HEK293 (cell line): ENCODE results near the gene HDLBP.

Source experiments
- CTCF ChIA-PET: fragments of 350-600 bp; formaldehyde crosslinking; extraction: SDS; loops from one replicate; lab custom pipeline; 2021; ENCODE audit warnings: antibody characterized with exemption; lab: Yijun Ruan, JAX
- POLR2A ChIA-PET: fragments of 300-600 bp; formaldehyde crosslinking; extraction: SDS; loops from one replicate; lab custom pipeline; 2020; ENCODE audit warnings: antibody characterized with exemption, inconsistent platforms; lab: Yijun Ruan, JAX
- H3K27ac ChIP-seq: fragments of 200-500 bp; sonication (Bioruptor generic); 2 replicates; pipeline ENCODE4 v1.5.1; 2014; ENCODE audit warnings: low read depth, low read length, control low read depth, inconsistent platforms; ENCODE audit errors: extremely low read depth
- H3K36me3 ChIP-seq, 2 experiments: fragments of 200-500 bp in 1 of 2; sonication (Bioruptor generic) in 1 of 2; 1 replicate in 1 of 2; 2 replicates in 1 of 2; pipeline ENCODE4 v1.5.1; 2014 to 2017; ENCODE audit warnings: inconsistent platforms in 2 of 2, low read length in 2 of 2; ENCODE audit not compliant: control insufficient read depth in 2 of 2, insufficient read depth in 1 of 2
- H3K4me1 ChIP-seq: fragments of 200-500 bp; sonication (Bioruptor generic); 2 replicates; pipeline ENCODE4 v1.5.1; 2014; ENCODE audit warnings: mild to moderate bottlenecking, low read length, inconsistent platforms; ENCODE audit not compliant: control insufficient read depth, insufficient read depth
- H3K4me3 ChIP-seq: 2 replicates; pipeline ENCODE4 v1.5.1; 2011; ENCODE audit warnings: low read depth, mild to moderate bottlenecking, control low read depth, low read length, moderate library complexity
- H3K9me3 ChIP-seq: fragments of 200-500 bp; sonication (Bioruptor generic); 2 replicates; pipeline ENCODE4 v1.5.1; 2014; ENCODE audit warnings: low read depth, low read length, inconsistent platforms; ENCODE audit not compliant: control insufficient read depth, insufficient read depth
- HOXC10 ChIP-seq: sonication (generic); formaldehyde crosslinking; IDR thresholded peaks from 2 replicates; pipeline ENCODE4 v1.8.1; 2023; ENCODE audit warnings: mild to moderate bottlenecking, missing genetic modification reagents
- KLF8 ChIP-seq: fragments of 450-650 bp; formaldehyde crosslinking; IDR thresholded peaks from 2 replicates; pipeline ENCODE4 v1.5.1; 2016; ENCODE audit warnings: missing biosample characterization, missing genetic modification characterization
- RBAK ChIP-seq: fragments of 450-650 bp; formaldehyde crosslinking; IDR thresholded peaks from 2 replicates; pipeline ENCODE4 v1.5.1; 2016; ENCODE audit warnings: missing biosample characterization, missing genetic modification characterization
- SCRT2 ChIP-seq: fragments of 450-650 bp; formaldehyde crosslinking; IDR thresholded peaks from 2 replicates; pipeline ENCODE4 v1.5.1; 2016; ENCODE audit warnings: missing biosample characterization, missing genetic modification characterization
- ZBTB11 ChIP-seq: fragments of 450-650 bp; formaldehyde crosslinking; conservative IDR thresholded peaks from 2 replicates; pipeline ENCODE4 v1.5.1; 2016; ENCODE audit warnings: low read depth, missing biosample characterization, missing genetic modification characterization
- ZEB2 ChIP-seq: fragments of 450-650 bp; formaldehyde crosslinking; IDR thresholded peaks from 2 replicates; pipeline ENCODE4 v1.5.1; 2016; ENCODE audit warnings: missing biosample characterization, missing genetic modification characterization
- ZFHX2 ChIP-seq: fragments of 450-650 bp; formaldehyde crosslinking; conservative IDR thresholded peaks from 2 replicates; pipeline ENCODE4 v1.5.1; 2016; ENCODE audit warnings: missing biosample characterization, missing genetic modification characterization
- ZNF10 ChIP-seq: fragments of 450-650 bp; formaldehyde crosslinking; IDR thresholded peaks from 2 replicates; pipeline ENCODE4 v1.5.1; 2017; ENCODE audit warnings: missing biosample characterization, missing genetic modification characterization
- ZNF121 ChIP-seq: fragments of 450-650 bp; formaldehyde crosslinking; IDR thresholded peaks from 2 replicates; pipeline ENCODE4 v1.5.1; 2016; ENCODE audit warnings: missing biosample characterization, missing genetic modification characterization
- ZNF394 ChIP-seq: fragments of 450-650 bp; formaldehyde crosslinking; IDR thresholded peaks from 2 replicates; pipeline ENCODE4 v1.5.1; 2016; ENCODE audit warnings: missing biosample characterization, missing genetic modification characterization, mild to moderate bottlenecking, moderate library complexity, borderline replicate concordance
- ZNF48 ChIP-seq: fragments of 450-650 bp; formaldehyde crosslinking; IDR thresholded peaks from 2 replicates; pipeline ENCODE4 v1.5.1; 2016; ENCODE audit warnings: missing biosample characterization, missing genetic modification characterization
- ZNF518A ChIP-seq: fragments of 450-650 bp; formaldehyde crosslinking; conservative IDR thresholded peaks from 2 replicates; pipeline ENCODE4 v1.5.1; 2016; ENCODE audit warnings: low read depth, missing biosample characterization, missing genetic modification characterization
- ZNF529 ChIP-seq: fragments of 450-650 bp; formaldehyde crosslinking; IDR thresholded peaks from 2 replicates; pipeline ENCODE4 v1.5.1; 2017; ENCODE audit warnings: missing genetic modification characterization, missing biosample characterization; ENCODE audit not compliant: insufficient replicate concordance
- ZNF580 ChIP-seq: fragments of 450-650 bp; formaldehyde crosslinking; IDR thresholded peaks from 2 replicates; pipeline ENCODE4 v1.5.1; 2016; ENCODE audit warnings: missing biosample characterization, missing genetic modification characterization
- ZNF600 ChIP-seq: fragments of 450-650 bp; formaldehyde crosslinking; IDR thresholded peaks from 2 replicates; pipeline ENCODE4 v1.5.1; 2016; ENCODE audit warnings: missing biosample characterization, missing genetic modification characterization
- ZNF624 ChIP-seq: fragments of 450-650 bp; formaldehyde crosslinking; IDR thresholded peaks from 2 replicates; pipeline ENCODE4 v1.5.1; 2017; ENCODE audit warnings: missing biosample characterization, missing genetic modification characterization
- ZNF701 ChIP-seq: fragments of 450-650 bp; formaldehyde crosslinking; IDR thresholded peaks from 2 replicates; pipeline ENCODE4 v1.5.1; 2016; ENCODE audit warnings: missing biosample characterization, missing genetic modification characterization
- ZNF830 ChIP-seq: fragments of 450-650 bp; IDR thresholded peaks from 2 replicates; pipeline ENCODE4 v1.5.0; 2018; ENCODE audit warnings: missing biosample characterization, missing genetic modification characterization, low read depth, mild to moderate bottlenecking, moderate library complexity
- ZNF843 ChIP-seq: fragments of 450-650 bp; formaldehyde crosslinking; IDR thresholded peaks from 2 replicates; pipeline ENCODE4 v1.5.1; 2016; ENCODE audit warnings: missing biosample characterization, missing genetic modification characterization
- ZSCAN16 ChIP-seq: fragments of 450-650 bp; formaldehyde crosslinking; IDR thresholded peaks from 2 replicates; pipeline ENCODE4 v1.5.1; 2016; ENCODE audit warnings: missing biosample characterization, missing genetic modification characterization

Gene HDLBP

GRCh38 chr2:241255542-241256167 lies 59.8 kb downstream of the HDLBP start:
- ChIA-PET CTCF (no interaction called here), POLR2A (interaction anchor here (0.9 kb wide), 1 partner anchor 269 kb away, joined by 3 read pairs; no protein-coding TSS in a partner anchor)
- no peak for TF ChIP-seq ZNF394 (tag by site-specific recombination)
- no peak for TF ChIP-seq ZNF121 (tag by site-specific recombination)
- no peak for TF ChIP-seq ZNF701 (tag by site-specific recombination)
- TF ChIP-seq ZNF10 (tag by site-specific recombination) = no peak
- no peak for TF ChIP-seq ZNF529 (tag by site-specific recombination)
- TF ChIP-seq ZNF600 = no peak
- TF ChIP-seq KLF8 (tag by site-specific recombination) = no peak
- TF ChIP-seq SCRT2 (tag by site-specific recombination) = no peak
- no peak for TF ChIP-seq ZEB2 (tag by site-specific recombination)
- TF ChIP-seq ZFHX2 (tag by site-specific recombination) = no peak
- TF ChIP-seq ZNF48 (tag by site-specific recombination) = no peak
- TF ChIP-seq HOXC10 (CRISPR knock-in tag) = no peak
- no peak for TF ChIP-seq ZNF830 (tag by site-specific recombination)
- TF ChIP-seq ZSCAN16 (tag by site-specific recombination) = no peak
- no peak for TF ChIP-seq ZBTB11
- no peak for TF ChIP-seq RBAK (tag by site-specific recombination)
- no peak for TF ChIP-seq ZNF843 (tag by site-specific recombination)
- TF ChIP-seq ZNF624 = no peak
- no peak for TF ChIP-seq ZNF580
- no peak for TF ChIP-seq ZNF518A (tag by site-specific recombination)
- Histone ChIP-seq H3K36me3 (peaks cover 77 to 98% of the 10 kb centered on the region in 2 experiments), H3K27ac (no peak overlapping the region), H3K9me3 (no peaks in the 10 kb centered on the region), H3K4me1 (no peaks in the 10 kb centered on the region), H3K4me3 (no peak overlapping the region)
